Upper lobe of left lung (tissue), 6 donors: ENCODE measurements around the gene TLE1. TPM values are rescaled to one million over a fixed set of nuclear protein-coding genes. Genes with fewer than 3 reads are reported as not detected.
A peak's percentile ranks its signal among the peaks of the same experiment; 100 is the strongest.

Experiments
- ATAC-seq, 2 donors: fragments of 200-7000 bp; cut with Tn5 transposase; one replicate each; pipeline ENCODE4 v1.9.1; 2022; ENCODE audit warnings: mild to moderate bottlenecking in 2 of 2, moderate library complexity in 2 of 2; ENCODE audit not compliant: low FRiP score in 2 of 2
- DNase-seq, 2 donors: peaks; one replicate each; pipeline ENCODE4 v3.0.0-alpha.2; 2019 to 2020
- H3K27ac ChIP-seq, 4 donors: fragments of 200-600 bp; sonication (generic); one replicate each; pipeline ENCODE4 v1.5.1; 2016 to 2019
- H3K27me3 ChIP-seq, 4 donors: fragments of 200-600 bp; sonication (generic); one replicate each; pipeline ENCODE4 v1.5.1; 2017 to 2019
- H3K36me3 ChIP-seq, 4 donors: fragments of 200-600 bp; sonication (generic); one replicate each; pipeline ENCODE4 v1.5.1; 2016 to 2019
- H3K4me1 ChIP-seq, 4 donors: fragments of 200-600 bp; sonication (generic); one replicate each; pipeline ENCODE4 v1.5.1; 2018 to 2019
- H3K4me3 ChIP-seq, 4 donors: fragments of 200-600 bp; sonication (generic); one replicate each; pipeline ENCODE4 v1.5.1; 2017 to 2019; ENCODE audit warnings: mild to moderate bottlenecking in 2 of 4, moderate library complexity in 1 of 4
- H3K9me3 ChIP-seq, 4 donors: fragments of 200-600 bp; sonication (generic); one replicate each; pipeline ENCODE4 v1.5.1; 2018 to 2019
- EP300 ChIP-seq, 4 donors: sonication (generic); formaldehyde crosslinking; IDR thresholded peaks; one replicate each; pipeline ENCODE4 v1.5.1; 2017; ENCODE audit warnings: antibody characterized with exemption in 4 of 4, control low read depth in 2 of 4
- POLR2A ChIP-seq, 4 donors: fragments of 450-650 bp; IDR thresholded peaks; one replicate each; pipeline ENCODE4 v1.5.1; 2016 to 2017; ENCODE audit warnings: antibody characterized with exemption in 4 of 4, mild to moderate bottlenecking in 2 of 4
- POLR2AphosphoS5 ChIP-seq, 2 donors: sonication (generic); formaldehyde crosslinking; IDR thresholded peaks; one replicate each; pipeline ENCODE4 v1.5.1; 2017; ENCODE audit warnings: antibody characterized with exemption in 2 of 2
- WGBS, 2 donors: methylation state at CpG; one replicate each; pipeline ENCODE4 v1.1.5; 2017 to 2018; 5-methylcytosine and 5-hydroxymethylcytosine counted together
- total RNA-seq, 6 donors: library from RNA; depleted of rRNA in 4 of 6; stranded (reverse); fragments of >200 nt in 4 of 6; gene quantifications; one replicate each; pipeline versions ENCODE4 v1.1.0 to v1.2.1, GENCODE V29; 2016 to 2021
- TF ChIP-seq, protein P1 (sequence below), 6 experiments: fragments of 450-650 bp in 4 of 6; fragments of 200-600 bp in 2 of 6; sonication (generic) in 2 of 6; IDR thresholded peaks; one replicate each; pipeline ENCODE4 v1.5.1; 2016 to 2019; ENCODE audit warnings: antibody characterized with exemption in 6 of 6
- donor health status: DM: no; HTN: no; CAD: no; lungs with moderate emphysema.
- donor health status: DM: no; HTN: yes; CAD: no; lungs with severe emphysema.

Gene TLE1
- total RNA-seq, 6 donors from 2014 or later = 17.3 to 55.5 (median 27.6) TPM

DNA sequence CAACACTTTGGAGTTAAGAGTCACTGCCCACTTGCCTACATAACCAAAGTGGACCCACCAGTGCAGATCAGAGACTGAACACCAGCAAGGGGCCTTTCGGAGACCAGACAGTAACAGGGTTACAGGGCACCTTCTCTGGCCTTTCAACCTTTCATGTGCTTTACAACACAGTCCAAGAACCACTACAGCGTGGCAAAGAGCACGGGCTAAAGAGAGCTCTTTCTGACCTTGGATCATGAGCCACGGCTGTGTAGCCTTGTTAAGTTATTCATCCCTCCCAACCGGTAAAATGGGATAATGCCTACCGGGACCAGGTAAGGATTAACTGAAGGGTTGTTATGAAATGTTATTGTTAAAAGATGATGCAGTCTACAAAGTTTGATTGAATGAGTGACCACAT, 75.0 kb downstream of the TLE1 start:
- no peak for DNase-seq
- peak overlapping the region in 1 of 4 donors; percentile 64 for H3K27ac ChIP-seq
- peaks cover 5 to 11% (median 9%) of the 10 kb centered on the region in 4 donors for H3K4me1 ChIP-seq
- WGBS, 2 donors = 98 to 99% methylated on average over 6 of the region's 6 CpGs
- no peak for ATAC-seq
- no peaks in the 10 kb centered on the region for H3K27me3 ChIP-seq
- H3K36me3 ChIP-seq = peaks cover 0 to 58% (median 18%) of the 10 kb centered on the region in 4 donors
- H3K9me3 ChIP-seq = no peaks in the 10 kb centered on the region
- TF ChIP-seq POLR2AphosphoS5 (IDR thresholded peaks at IDR 0.05) = no peak
- TF ChIP-seq POLR2A (IDR thresholded peaks at IDR 0.05) = no peak
- TF ChIP-seq, protein P1, sequence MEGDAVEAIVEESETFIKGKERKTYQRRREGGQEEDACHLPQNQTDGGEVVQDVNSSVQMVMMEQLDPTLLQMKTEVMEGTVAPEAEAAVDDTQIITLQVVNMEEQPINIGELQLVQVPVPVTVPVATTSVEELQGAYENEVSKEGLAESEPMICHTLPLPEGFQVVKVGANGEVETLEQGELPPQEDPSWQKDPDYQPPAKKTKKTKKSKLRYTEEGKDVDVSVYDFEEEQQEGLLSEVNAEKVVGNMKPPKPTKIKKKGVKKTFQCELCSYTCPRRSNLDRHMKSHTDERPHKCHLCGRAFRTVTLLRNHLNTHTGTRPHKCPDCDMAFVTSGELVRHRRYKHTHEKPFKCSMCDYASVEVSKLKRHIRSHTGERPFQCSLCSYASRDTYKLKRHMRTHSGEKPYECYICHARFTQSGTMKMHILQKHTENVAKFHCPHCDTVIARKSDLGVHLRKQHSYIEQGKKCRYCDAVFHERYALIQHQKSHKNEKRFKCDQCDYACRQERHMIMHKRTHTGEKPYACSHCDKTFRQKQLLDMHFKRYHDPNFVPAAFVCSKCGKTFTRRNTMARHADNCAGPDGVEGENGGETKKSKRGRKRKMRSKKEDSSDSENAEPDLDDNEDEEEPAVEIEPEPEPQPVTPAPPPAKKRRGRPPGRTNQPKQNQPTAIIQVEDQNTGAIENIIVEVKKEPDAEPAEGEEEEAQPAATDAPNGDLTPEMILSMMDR (IDR thresholded peaks at IDR 0.05) = no peak
- no peak for TF ChIP-seq EP300 (IDR thresholded peaks at IDR 0.05)
- H3K4me3 ChIP-seq = no peak overlapping the region

DNA sequence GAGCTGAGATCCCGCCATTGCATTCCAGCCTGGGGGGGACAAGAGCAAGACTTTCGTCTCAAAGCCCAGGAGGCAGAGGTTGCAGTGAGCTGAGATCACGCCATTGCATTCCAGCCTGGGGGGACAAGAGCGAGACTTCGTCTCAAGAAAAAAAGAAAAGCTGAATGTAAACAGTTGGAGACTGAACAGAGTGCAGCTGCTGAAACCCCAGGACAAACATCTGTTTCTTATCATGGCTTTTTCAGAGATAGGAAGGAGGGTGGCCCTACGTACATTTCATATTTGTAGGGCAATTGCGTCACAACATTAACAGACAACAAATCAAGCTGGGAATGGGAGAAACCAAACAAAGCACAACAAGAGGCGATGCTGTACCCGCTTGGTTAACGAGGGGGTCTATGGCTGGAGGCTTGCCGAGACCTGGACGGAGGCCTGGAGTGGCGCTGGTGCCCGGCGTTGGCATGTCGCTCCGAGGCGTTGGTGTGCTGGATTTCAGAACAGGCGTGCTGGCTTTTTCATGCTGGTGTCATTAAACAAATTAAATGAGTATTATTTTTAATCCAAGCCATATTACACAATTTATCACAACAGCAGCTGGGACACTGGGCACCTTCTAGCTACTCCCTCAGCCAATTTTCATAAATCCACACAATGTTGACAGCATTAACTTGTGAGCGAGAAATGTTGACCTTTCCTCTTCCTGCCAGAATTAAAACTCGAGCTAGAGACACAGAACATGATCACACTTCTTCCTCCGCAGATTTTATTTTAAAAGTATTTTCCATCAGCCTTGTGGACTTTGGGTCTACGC, 76.1 kb downstream of the TLE1 start:
- ATAC-seq (peak; percentile 65 to 78), DNase-seq (peak in 1 of 2 donors; percentile 87)
- H3K27ac ChIP-seq = peak overlapping the region in 3 of 4 donors; percentile 56 to 64 (median 59)
- no peaks in the 10 kb centered on the region for H3K27me3 ChIP-seq
- peaks cover 5 to 10% (median 8%) of the 10 kb centered on the region in 4 donors for H3K4me1 ChIP-seq
- 75 to 85% methylated on average over 23 of the region's 23 CpGs for WGBS, 2 donors
- H3K4me3 ChIP-seq = no peak overlapping the region
- H3K36me3 ChIP-seq = peaks cover 0 to 68% (median 18%) of the 10 kb centered on the region in 4 donors
- no peak for TF ChIP-seq POLR2A (IDR thresholded peaks at IDR 0.05)
- TF ChIP-seq POLR2AphosphoS5 (IDR thresholded peaks at IDR 0.05) = peak; percentile 41 to 51
- no peaks in the 10 kb centered on the region for H3K9me3 ChIP-seq

DNA sequence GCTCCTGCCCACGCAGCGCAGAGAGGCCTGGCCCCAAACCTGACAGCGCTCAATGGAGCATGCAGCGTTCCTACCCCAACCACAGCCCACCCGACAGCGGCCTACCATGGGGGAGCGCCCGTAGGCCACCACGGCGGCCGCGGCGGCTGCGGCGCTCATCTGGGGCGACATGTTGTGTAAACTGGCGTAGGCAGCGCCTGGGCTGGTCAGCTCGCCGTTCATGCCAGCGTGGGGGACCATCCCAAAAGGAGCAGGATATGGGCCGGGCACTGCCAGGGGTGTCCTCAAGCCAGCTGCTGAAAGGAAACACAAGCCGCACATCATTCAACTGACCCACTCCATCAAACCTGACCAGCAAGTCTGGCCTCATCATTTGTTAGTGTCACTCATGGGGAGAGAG, 77.7 kb downstream of the TLE1 start:
- TF ChIP-seq POLR2AphosphoS5 (IDR thresholded peaks at IDR 0.05) = no peak
- H3K4me1 ChIP-seq = peaks cover 5 to 10% (median 10%) of the 10 kb centered on the region in 4 donors
- no peaks in the 10 kb centered on the region for H3K27me3 ChIP-seq
- H3K9me3 ChIP-seq = no peaks in the 10 kb centered on the region
- ATAC-seq = no peak
- H3K4me3 ChIP-seq = no peak overlapping the region
- 94 to 97% methylated on average over 10 to 23 of the region's 23 CpGs for WGBS, 2 donors
- H3K27ac ChIP-seq = no peak overlapping the region
- peak in 1 of 2 donors; percentile 80 for DNase-seq
- H3K36me3 ChIP-seq = peaks cover 0 to 76% (median 21%) of the 10 kb centered on the region in 4 donors

DNA sequence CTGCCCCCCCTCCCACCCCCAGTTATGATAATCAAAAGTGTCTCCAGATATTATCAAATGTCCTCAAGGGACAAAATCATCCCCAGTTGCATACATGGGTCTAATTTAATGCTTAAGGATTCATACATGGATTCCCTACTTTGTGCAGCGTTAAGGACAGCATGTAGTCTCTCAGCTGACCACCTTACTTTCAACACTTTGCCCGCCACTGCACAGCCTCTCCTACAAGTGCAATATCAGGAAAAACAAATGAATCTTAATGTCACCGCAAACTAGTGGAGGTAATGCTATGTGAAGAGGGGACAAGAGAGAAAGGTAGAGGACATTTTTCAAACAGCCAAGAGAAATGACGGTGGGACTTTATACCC, 78.6 kb downstream of the TLE1 start:
- no peaks in the 10 kb centered on the region for H3K9me3 ChIP-seq
- peaks cover 0 to 69% (median 20%) of the 10 kb centered on the region in 4 donors for H3K36me3 ChIP-seq
- H3K4me3 ChIP-seq = no peak overlapping the region
- peaks cover 5 to 10% (median 10%) of the 10 kb centered on the region in 4 donors for H3K4me1 ChIP-seq
- no peaks in the 10 kb centered on the region for H3K27me3 ChIP-seq
- H3K27ac ChIP-seq = no peak overlapping the region
- no peak for DNase-seq
- no peak for ATAC-seq
- 92 to 94% methylated on average over 4 of the region's 4 CpGs for WGBS, 2 donors
- TF ChIP-seq, protein P1 (IDR thresholded peaks at IDR 0.05) = no peak
- no peak for TF ChIP-seq EP300 (IDR thresholded peaks at IDR 0.05)
- TF ChIP-seq POLR2AphosphoS5 (IDR thresholded peaks at IDR 0.05) = no peak
- TF ChIP-seq POLR2A (IDR thresholded peaks at IDR 0.05) = no peak

DNA sequence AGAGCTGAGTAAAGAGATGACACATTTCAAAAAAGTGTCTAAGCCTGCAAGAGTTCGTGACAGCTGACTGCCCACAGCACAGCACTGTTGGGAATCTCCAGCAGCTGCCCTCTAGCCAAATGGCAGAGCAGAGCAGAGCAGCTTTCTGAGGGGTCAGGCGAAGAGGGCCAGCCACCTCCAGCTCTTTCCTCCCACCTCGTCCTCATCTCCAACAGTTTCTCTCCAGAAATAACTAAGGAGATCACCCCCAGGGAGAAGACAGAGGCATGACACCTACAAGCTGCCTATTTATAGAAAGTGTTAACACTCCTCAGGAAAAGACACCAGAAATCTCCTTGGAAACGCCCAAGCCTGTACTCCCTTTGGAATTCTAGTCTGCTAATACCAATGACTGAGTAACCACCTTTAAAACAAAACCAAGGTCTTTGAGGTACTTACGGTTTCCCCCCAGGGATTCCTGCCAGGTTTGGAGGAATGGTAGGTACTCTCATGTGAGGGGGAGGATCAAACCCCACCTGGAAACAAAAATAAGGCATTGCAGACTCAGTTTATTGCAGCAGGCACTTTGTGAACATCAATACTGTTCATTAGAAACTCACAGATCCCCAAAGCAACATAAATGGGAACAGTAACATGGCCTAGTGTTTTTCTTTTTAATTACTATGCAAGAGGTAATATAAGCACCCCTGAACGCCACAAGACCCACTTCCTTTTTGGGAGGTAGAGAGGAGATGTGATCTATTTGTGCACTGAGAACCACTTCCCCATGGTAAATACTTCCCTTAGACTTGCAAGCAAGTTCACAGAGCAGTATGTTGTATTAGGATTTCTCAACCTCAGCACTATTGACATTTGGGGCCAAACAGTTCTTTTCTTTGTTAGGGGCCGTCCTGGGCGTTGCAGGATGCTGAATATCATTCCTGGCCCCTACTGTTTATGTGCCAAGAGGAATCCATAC, 79.3 kb downstream of the TLE1 start:
- ATAC-seq (peak in 1 of 2 donors; percentile 15), DNase-seq (no peak)
- no peak overlapping the region for H3K4me3 ChIP-seq
- peaks cover 5 to 10% (median 10%) of the 10 kb centered on the region in 4 donors for H3K4me1 ChIP-seq
- no peak overlapping the region for H3K27ac ChIP-seq
- H3K36me3 ChIP-seq = peaks cover 0 to 62% (median 20%) of the 10 kb centered on the region in 4 donors
- no peaks in the 10 kb centered on the region for H3K9me3 ChIP-seq
- TF ChIP-seq POLR2AphosphoS5 (IDR thresholded peaks at IDR 0.05) (no peak), POLR2A (IDR thresholded peaks at IDR 0.05) (no peak), EP300 (IDR thresholded peaks at IDR 0.05) (no peak)
- TF ChIP-seq, protein P1 (IDR thresholded peaks at IDR 0.05) = no peak
- 63 to 66% methylated on average over 8 of the region's 8 CpGs for WGBS, 2 donors
- no peaks in the 10 kb centered on the region for H3K27me3 ChIP-seq
